Measurements from ENCODE around the gene UBL3.

The UBL3 gene

GRCh38 chr13:29746148-29746677, 104.2 kb downstream of the UBL3 start:
- H3K4me1 ChIP-seq (ENCODE audit: control insufficient read depth in 1 of 2, insufficient read depth in 1 of 2, low read depth in 1 of 2, low read length in 1 of 2), result no peaks in the 10 kb centered on the region
- no peak overlapping the region for H3K27ac ChIP-seq
- H3K36me3 ChIP-seq, result no peaks in the 10 kb centered on the region
- peaks cover 16% of the 10 kb centered on the region for H3K27me3 ChIP-seq
- no peak for TF ChIP-seq CTCF (IDR thresholded peaks at IDR 0.05)
- H3K4me3 ChIP-seq (ENCODE audit: low read depth in 1 of 2, low read length in 1 of 2), result no peak overlapping the region
- no peaks in the 10 kb centered on the region for H3K9me3 ChIP-seq

- no peaks in the 10 kb centered on the region for H3K4me1 ChIP-seq (ENCODE audit: control insufficient read depth in 1 of 2, insufficient read depth in 1 of 2, low read depth in 1 of 2, low read length in 1 of 2)
- no peak for TF ChIP-seq CTCF (IDR thresholded peaks at IDR 0.05)
- H3K27me3 ChIP-seq, result peaks cover 16% of the 10 kb centered on the region
- no peaks in the 10 kb centered on the region for H3K9me3 ChIP-seq
- H3K36me3 ChIP-seq, result no peaks in the 10 kb centered on the region
- H3K27ac ChIP-seq, result no peak overlapping the region
- H3K4me3 ChIP-seq (ENCODE audit: low read depth in 1 of 2, low read length in 1 of 2), result no peak overlapping the region
These were observed 104.7 kb downstream of the UBL3 start for GRCh38 chr13:29745704-29746103.

DNA sequence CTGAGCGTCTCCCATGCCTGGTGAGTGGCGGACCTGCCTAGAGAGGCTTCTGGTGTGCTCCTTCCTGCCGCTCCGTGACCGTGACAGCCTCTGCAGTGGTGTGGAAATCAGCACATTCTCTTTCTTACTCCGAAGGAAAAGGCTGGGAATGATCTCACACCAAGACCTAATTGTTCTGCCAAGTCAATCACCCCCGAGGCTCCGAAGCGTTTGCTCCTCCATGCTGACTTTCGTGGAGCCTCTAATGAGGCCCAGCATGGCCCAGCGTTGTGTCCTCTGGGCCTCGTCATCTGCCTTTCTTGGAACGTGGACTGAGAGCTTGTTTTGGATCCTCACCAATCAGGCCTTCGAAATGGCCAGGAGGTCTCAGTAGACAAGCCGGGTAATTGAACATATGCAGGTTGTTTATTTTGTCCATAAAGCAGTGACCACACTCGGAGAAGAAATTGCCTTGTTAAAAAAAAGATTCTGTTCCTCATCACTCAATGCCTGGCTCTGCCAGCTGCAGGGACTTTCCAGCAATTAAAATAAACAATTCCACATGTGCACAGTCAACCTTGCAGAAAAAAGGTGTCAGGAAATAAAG, 107.1 kb downstream of the UBL3 start:
- Histone ChIP-seq H3K27me3 (peaks cover 16% of the 10 kb centered on the region), H3K27ac (no peak overlapping the region), H3K4me3 (ENCODE audit: low read depth in 1 of 2, low read length in 1 of 2) (no peak overlapping the region), H3K36me3 (no peaks in the 10 kb centered on the region), H3K9me3 (no peaks in the 10 kb centered on the region), H3K4me1 (ENCODE audit: control insufficient read depth in 1 of 2, insufficient read depth in 1 of 2, low read depth in 1 of 2, low read length in 1 of 2) (no peaks in the 10 kb centered on the region)
- no peak for TF ChIP-seq CTCF (IDR thresholded peaks at IDR 0.05)

GRCh38 chr13:29740961-29741360, 109.5 kb downstream of the UBL3 start:
- no peaks in the 10 kb centered on the region for H3K36me3 ChIP-seq
- no peak for TF ChIP-seq CTCF (IDR thresholded peaks at IDR 0.05)
- no peak overlapping the region for H3K4me3 ChIP-seq (ENCODE audit: low read depth in 1 of 2, low read length in 1 of 2)
- no peaks in the 10 kb centered on the region for H3K4me1 ChIP-seq (ENCODE audit: control insufficient read depth in 1 of 2, insufficient read depth in 1 of 2, low read depth in 1 of 2, low read length in 1 of 2)
- peaks cover 13% of the 10 kb centered on the region for H3K27me3 ChIP-seq
- no peaks in the 10 kb centered on the region for H3K9me3 ChIP-seq
- no peak overlapping the region for H3K27ac ChIP-seq

DNA sequence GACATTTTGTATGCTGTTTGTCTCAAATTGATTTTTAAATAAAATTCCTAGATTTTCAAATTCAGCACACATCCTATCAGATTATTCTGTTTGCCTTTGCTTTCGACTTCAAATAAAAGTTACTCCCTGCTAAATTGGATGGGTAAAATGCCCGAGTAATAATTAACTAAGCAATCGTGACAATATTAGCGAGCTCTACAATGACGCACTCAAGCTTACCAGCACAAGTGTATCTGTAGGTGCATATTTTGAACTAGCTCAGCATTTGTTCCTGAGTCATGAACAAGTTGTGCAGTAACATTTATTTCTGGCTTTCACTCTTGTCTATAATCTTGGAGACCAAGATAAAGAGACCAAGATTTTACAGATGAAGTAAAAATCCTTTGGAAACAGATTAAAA, 113.4 kb downstream of the UBL3 start:
- H3K36me3 ChIP-seq, result no peaks in the 10 kb centered on the region
- peaks cover 30% of the 10 kb centered on the region for H3K27me3 ChIP-seq
- H3K4me3 ChIP-seq (ENCODE audit: low read depth in 1 of 2, low read length in 1 of 2), result no peak overlapping the region
- no peak overlapping the region for H3K27ac ChIP-seq
- H3K4me1 ChIP-seq (ENCODE audit: control insufficient read depth in 1 of 2, insufficient read depth in 1 of 2, low read depth in 1 of 2, low read length in 1 of 2), result no peaks in the 10 kb centered on the region
- TF ChIP-seq CTCF (IDR thresholded peaks at IDR 0.05), result no peak
- H3K9me3 ChIP-seq, result no peaks in the 10 kb centered on the region

Data from neutrophil (primary cell).